Frontal cortex (tissue), 4 donors: ENCODE results near the gene RAPSN. TPM values are rescaled to one million over a fixed set of nuclear protein-coding genes. Genes with fewer than 3 reads are reported as not detected.

Source experiments
- DNase-seq, 2 donors: peaks; one replicate each; pipeline ENCODE4 v3.0.0; 2012; ENCODE audit warnings: low spot score in 2 of 2
- FAIRE-seq: peaks from 2 replicates; lab custom pipeline; 2012; peaks lifted over from hg19 to GRCh38; lab: Jason Lieb, UNC
- total RNA-seq: library from RNA; depleted of rRNA; stranded (reverse); fragments of >200 nt; gene quantifications from one replicate; pipeline ENCODE4 v1.2.3, GENCODE V29; 2014
- donor health status: control.
- donor health status: control.
- donor health status: control.

Gene RAPSN
- total RNA-seq, 1 donor from 2014 or later, result not detected

GRCh38 chr11:47437218-47437745, 11.7 kb downstream of the RAPSN start:
- DNase-seq (no peak), FAIRE-seq (no peak)

DNA sequence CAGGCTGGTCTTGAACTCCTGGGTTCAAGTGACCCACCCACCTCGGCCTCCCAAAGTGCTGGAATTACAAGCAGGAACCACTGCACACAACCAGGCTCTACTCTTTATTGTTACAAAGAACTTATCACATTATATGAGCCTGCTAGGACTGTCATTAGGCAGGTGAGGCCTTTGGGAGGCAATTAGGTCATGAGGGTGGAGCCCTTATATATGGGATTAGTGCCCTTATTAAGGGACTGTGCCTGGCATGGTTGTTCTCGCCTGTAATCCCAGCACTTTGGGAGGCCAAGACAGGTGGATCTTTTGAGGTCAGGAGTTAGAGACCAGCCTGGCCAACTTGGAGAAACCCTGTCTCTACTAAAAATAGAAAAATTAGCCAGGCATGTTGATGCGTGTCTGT, 12.2 kb downstream of the RAPSN start:
- FAIRE-seq, result no peak
- no peak for DNase-seq

GRCh38 chr11:47435687-47436086, 13.2 kb downstream of the RAPSN start:
- no peak for FAIRE-seq
- no peak for DNase-seq

GRCh38 chr11:47434011-47434786, 14.7 kb downstream of the RAPSN start:
- FAIRE-seq (no peak), DNase-seq (no peak)

DNA sequence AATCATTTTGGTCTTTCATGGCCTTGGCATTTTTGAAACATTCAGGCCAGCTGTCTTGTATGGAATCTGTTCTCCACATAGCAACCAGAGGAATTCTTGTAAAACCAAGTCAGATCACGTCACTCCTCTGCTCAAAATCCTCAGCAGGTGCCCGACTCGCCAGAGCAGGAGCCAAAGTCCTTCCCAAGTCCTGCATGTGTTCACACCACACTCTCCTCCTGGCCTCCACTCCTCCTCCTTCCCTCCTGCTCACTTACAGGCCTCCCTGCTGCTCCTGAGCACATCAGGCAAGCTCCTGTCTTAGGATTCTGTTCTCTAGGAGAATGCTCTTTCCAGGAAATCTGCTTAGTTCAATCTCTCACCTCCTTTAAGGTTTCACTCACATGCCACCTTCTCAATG, 15.8 kb downstream of the RAPSN start:
- DNase-seq (no peak), FAIRE-seq (no peak)

DNA sequence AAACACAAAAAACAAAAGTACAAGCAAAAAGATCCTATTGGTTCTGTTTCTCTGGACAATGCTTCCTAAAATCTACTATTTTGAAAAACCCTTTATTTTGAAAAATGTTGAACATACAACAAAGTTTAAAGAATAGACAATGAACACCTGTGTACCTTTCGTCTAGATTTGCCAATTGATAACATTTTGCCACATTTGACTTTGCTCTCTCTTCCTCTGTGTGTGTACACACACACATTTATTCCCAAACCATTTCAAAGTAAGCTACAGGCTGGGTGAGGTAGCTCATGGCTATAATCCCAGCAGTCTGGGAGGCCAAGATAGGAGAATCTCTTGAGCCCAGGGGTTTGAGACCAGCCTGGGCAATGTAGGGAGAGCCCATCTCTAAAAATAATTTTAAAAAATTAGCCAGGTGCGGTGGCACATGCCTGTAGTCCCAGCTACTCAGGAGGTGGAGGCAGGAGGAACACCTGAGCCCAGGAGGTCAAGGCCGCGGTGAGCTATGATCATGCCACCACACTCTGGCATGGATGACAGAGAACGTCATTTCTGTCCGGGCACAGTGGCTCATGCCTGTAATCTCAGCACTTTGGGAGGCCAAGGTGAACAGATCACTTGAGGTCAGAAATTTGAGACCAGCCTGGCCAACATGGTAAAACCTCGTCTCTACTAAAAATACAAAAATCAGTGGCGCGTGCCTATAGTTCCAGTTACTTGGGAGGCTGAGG, 17.4 kb downstream of the RAPSN start:
- FAIRE-seq, result no peak
- DNase-seq, result no peak

GRCh38 chr11:47430524-47430923, 18.4 kb downstream of the RAPSN start:
- DNase-seq, result no peak
- FAIRE-seq, result no peak

- DNase-seq (peak; percentile 88 to 96), FAIRE-seq (peak; percentile 36)
Measured at GRCh38 chr11:47426062-47426956, 22.6 kb downstream of the RAPSN start, which contains the start of gene PSMC3. PSMC3 (minus strand) TSS chr11:47426439; CDS start chr11:47426279, 160 bp downstream.

- FAIRE-seq (no peak), DNase-seq (no peak)
Measured at GRCh38 chr11:47425611-47426010, 23.3 kb downstream of the RAPSN start.

- FAIRE-seq, result no peak
- no peak for DNase-seq
Measured at GRCh38 chr11:47418454-47419259, 30.3 kb downstream of the RAPSN start.

DNA sequence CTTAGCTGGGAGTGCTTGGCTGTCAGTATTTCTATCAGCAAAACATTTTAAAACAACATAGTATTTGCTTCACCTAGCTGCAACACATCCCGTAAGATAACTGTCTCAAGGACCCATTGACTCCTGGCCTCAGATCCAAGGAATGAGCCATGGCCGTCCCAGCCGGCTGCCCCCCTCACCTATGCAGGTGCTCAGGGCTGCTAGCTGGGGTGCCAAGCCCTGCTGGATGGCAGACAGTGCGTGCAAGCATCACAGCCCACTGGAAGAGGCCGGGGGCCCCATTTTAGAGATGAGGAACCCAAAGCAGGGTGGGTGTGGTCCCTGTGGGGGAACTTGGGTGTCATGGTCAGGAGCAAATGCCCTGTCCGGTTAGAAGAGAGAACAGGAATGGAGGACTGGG, 31.2 kb downstream of the RAPSN start:
- DNase-seq (no peak), FAIRE-seq (no peak)

DNA sequence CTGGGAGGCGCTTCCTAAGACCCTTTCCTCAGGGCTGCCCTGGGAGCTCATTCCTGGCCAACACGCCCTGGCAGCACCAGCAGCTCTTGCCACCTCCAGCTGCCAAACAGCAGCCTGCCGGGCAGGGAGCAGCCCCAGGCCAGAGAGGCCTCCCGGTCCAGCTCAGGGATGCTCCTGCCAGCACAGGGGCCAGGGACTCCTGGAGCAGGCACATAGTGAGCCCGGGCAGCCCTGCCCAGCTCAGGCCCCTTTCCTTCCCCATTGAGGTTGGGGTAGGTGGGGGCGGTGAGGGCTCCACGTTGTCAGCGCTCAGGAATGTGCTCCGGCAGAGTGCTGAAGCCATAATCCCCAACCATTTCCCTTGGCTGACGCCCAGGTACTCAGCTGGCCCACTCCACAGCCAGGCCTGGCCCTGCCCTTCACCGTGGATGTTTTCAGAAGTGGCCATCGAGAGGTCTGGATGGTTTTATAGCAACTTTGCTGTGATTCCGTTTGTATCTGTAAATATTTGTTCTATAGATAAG, 32.9 kb downstream of the RAPSN start:
- DNase-seq (no peak), FAIRE-seq (no peak)

DNA sequence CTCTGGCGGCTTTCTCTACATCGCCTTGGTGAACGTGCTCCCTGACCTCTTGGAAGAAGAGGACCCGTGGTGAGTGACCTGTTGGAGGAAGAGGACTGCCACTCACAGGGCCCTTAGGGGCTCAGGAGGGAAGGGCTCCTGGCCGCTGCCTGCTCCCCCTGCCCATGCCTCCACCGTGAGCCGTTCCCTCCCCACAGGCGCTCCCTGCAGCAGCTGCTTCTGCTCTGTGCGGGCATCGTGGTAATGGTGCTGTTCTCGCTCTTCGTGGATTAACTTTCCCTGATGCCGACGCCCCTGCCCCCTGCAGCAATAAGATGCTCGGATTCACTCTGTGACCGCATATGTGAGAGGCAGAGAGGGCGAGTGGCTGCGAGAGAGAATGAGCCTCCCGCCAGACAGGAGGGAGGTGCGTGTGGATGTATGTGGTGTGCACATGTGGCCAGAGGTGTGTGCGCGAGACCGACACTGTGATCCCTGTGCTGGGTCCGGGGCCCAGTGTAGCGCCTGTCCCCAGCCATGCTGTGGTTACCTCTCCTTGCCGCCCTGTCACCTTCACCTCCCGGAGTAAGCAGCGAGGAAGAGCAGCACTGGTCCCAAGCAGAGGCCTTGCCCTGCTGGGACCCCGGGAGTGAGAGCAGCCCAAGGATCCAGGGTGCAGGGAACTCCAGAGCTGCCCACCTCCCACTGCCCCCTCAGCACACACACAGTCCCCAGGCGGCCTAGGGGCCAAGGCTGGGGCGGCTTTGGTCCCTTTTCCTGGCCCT, 33.7 kb downstream of the RAPSN start:
- no peak for DNase-seq
- no peak for FAIRE-seq

DNA sequence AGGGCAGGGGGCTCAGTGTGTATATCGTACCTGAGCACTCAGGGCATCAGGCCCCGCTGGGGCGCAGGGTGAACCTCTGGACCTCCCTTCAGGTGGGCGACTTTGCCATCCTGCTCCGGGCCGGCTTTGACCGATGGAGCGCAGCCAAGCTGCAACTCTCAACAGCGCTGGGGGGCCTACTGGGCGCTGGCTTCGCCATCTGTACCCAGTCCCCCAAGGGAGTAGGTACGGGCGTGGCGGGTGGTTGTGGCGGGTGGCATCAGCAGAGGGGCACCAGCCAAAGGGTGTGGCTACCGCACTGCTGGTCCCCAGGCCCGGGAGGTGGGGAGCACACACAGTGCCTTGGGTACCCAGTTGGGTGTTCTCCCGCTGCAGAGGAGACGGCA, 34.3 kb downstream of the RAPSN start:
- FAIRE-seq, result no peak
- DNase-seq, result no peak

DNA sequence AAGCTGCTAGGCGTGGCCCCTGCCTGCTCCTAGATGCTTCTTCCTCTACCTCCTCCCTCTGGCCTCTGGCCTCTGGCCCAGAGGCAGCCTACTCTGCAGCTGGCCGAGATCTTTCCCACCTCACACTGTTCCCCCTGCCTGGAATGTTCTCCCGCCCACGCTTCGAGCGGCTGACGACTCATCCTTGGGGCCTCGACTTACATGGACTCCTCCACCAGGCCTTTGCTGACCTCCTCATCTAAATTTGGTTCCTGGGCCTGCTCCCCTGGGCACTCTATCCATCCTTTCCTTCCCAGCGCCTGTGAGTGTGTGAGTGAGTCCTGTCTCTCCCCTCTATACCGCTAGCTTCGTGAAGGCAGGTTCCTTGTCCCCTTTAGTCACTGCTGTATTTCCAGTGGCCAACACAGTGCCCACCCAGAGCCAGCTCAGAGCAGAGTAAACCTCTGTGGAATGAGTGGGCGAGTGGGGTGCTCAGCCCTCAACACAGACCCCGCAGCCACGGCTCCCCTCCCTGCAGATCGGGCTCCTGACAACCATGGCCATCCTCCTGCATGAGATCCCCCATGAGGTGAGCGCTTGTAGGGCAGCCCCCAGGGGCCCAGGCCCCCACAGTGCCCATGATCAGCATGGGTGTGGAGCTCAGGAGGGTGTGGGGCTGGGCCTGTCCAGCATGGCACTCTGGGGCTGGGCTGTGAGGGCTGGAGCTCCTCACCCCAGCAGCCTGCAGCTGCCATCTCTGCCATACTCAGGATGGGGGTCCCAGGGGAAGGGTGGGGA, 34.8 kb downstream of the RAPSN start:
- DNase-seq, result no peak
- FAIRE-seq, result no peak

DNA sequence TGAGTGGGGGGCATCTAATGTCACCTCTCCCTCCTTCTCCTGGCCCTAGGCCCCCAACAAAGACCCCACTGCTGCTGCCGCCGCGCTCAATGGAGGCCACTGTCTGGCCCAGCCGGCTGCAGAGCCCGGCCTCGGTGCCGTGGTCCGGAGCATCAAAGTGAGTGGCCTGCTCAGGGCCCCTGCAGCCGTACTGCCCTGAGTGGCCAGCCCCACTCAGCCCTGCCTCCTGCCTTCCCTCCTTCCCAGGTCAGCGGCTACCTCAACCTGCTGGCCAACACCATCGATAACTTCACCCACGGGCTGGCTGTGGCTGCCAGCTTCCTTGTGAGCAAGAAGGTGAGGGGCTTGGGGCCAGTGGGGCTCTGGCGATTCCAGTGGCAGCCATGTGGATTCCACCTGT, 35.6 kb downstream of the RAPSN start:
- DNase-seq, result no peak
- no peak for FAIRE-seq

DNA sequence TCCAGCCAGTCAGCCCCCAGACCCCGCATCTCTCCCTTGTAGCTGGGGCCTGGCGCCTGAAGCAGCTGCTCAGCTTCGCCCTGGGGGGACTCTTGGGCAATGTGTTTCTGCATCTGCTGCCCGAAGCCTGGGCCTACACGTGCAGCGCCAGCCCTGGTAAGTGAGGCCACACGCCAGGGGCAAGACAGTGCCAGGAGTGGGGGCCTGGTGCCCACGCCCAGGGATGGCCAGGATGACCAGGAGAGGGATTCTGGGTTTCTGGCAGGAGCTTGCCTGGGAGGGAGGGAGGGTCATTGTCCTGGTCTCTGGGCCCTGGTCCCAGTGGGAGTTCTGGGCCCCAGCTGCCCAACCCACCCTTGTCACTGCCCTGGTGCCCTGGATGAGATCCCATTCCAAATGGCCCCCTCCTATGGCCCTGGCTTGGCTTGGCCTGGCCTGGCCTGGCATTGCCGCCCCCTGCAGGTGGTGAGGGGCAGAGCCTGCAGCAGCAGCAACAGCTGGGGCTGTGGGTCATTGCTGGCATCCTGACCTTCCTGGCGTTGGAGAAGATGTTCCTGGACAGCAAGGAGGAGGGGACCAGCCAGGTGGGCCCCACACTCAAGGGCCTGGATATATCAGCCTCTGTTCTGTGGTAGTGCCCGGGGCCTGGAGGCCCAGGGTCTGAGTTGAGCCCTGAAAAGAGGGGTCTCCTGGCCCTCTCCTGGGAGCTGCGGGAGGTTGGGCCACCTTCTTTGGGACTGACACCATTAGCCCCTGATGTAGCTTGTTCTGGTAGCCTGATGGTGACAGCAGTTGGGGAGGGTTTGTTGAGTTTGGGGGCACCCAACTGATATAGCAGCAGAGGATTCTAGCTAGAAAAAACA, 36.8 kb downstream of the RAPSN start:
- DNase-seq (no peak), FAIRE-seq (no peak)
